Fibroblast of upper back skin (primary cell): ENCODE data around the gene ABCA7.

Source experiments
- DNase-seq: peaks from one replicate; pipeline ENCODE4 v3.0.0-alpha.2; 2013

Gene ABCA7

GRCh38 chr19:1091544-1092175 is 51.8 kb downstream of the ABCA7 start:
- no peak for DNase-seq

- DNase-seq: no peak
Observed at GRCh38 chr19:1093330-1093729, 53.4 kb downstream of the ABCA7 start.

GRCh38 chr19:1093811-1094553 is 54.1 kb downstream of the ABCA7 start:
- DNase-seq: no peak

GRCh38 chr19:1094655-1094977 is 54.7 kb downstream of the ABCA7 start:
- no peak for DNase-seq

GRCh38 chr19:1094978-1095701 is 55.2 kb downstream of the ABCA7 start, which contains the start of gene POLR2E:
POLR2E (minus strand) TSS chr19:1095375; CDS start chr19:1095315, 60 bp downstream.
- DNase-seq: peak; percentile 98

- no peak for DNase-seq
Observed at GRCh38 chr19:1097810-1098176, 57.9 kb downstream of the ABCA7 start.

- DNase-seq: no peak
Observed at GRCh38 chr19:1098177-1099051, 58.5 kb downstream of the ABCA7 start.

- no peak for DNase-seq
Observed at GRCh38 chr19:1101337-1101698, 61.4 kb downstream of the ABCA7 start.

- DNase-seq: peak; percentile 99
Observed at GRCh38 chr19:1102407-1103131, 62.7 kb downstream of the ABCA7 start.

- DNase-seq: peak; percentile 26
Observed at GRCh38 chr19:1103132-1103707, 63.3 kb downstream of the ABCA7 start.

- DNase-seq: peak; percentile 99
Observed at GRCh38 chr19:1103708-1104310, 63.9 kb downstream of the ABCA7 start, which contains the start of gene GPX4. GPX4 (plus strand) TSS chr19:1103994; CDS start chr19:1104044, 50 bp downstream.

GRCh38 chr19:1104311-1105007 is 64.6 kb downstream of the ABCA7 start:
- DNase-seq: peak; percentile 50

GRCh38 chr19:1105008-1105872 is 65.3 kb downstream of the ABCA7 start:
- peak; percentile 23 for DNase-seq

- no peak for DNase-seq
Observed at GRCh38 chr19:1105873-1106840, 66.2 kb downstream of the ABCA7 start.

- DNase-seq: peak; percentile 37
Observed at GRCh38 chr19:1106841-1107660, 67.1 kb downstream of the ABCA7 start.

GRCh38 chr19:1107661-1108261 is 67.9 kb downstream of the ABCA7 start:
- DNase-seq: no peak
